ENCODE data around the gene GNG2. TPM values are rescaled to one million over a fixed set of nuclear protein-coding genes. Genes with fewer than 3 reads are reported as not detected.

GNG2 gene
- total and polyA plus RNA-seq, 2 experiments from 2014 or later = 3.3 to 4.5 TPM

- Histone ChIP-seq H3K4me3 (no peak overlapping the region), H3K27me3 (no peaks in the 10 kb centered on the region)
Measured at GRCh38 chr14:51877810-51878209, 17.4 kb downstream of the GNG2 start.

GRCh38 chr14:51879170-51879569, 18.8 kb downstream of the GNG2 start:
- Histone ChIP-seq H3K9me3 (ENCODE audit: low read depth) (no peaks in the 10 kb centered on the region), H3K4me1 (ENCODE audit: low read depth) (no peaks in the 10 kb centered on the region), H3K27me3 (no peaks in the 10 kb centered on the region), H3K36me3 (no peaks in the 10 kb centered on the region), H3K27ac (no peak overlapping the region), H3K4me3 (no peak overlapping the region)
- no peak for DNase-seq (ENCODE audit: low read depth in 1 of 2, low spot score in 1 of 2)
- no peak for TF ChIP-seq CTCF (IDR thresholded peaks at IDR 0.05; ENCODE audit: low read depth, low read length)

More at GRCh38 chr14:51877810-51878209, 17.4 kb downstream of the GNG2 start:
- H3K27ac ChIP-seq = no peak overlapping the region
- no peak for TF ChIP-seq CTCF (IDR thresholded peaks at IDR 0.05; ENCODE audit: low read depth, low read length)
- no peaks in the 10 kb centered on the region for H3K9me3 ChIP-seq (ENCODE audit: low read depth)
- DNase-seq (ENCODE audit: low read depth in 1 of 2, low spot score in 1 of 2) = no peak
- H3K4me1 ChIP-seq (ENCODE audit: low read depth) = no peaks in the 10 kb centered on the region
- no peaks in the 10 kb centered on the region for H3K36me3 ChIP-seq

- H3K27ac ChIP-seq = no peak overlapping the region
- no peaks in the 10 kb centered on the region for H3K27me3 ChIP-seq
- H3K9me3 ChIP-seq (ENCODE audit: low read depth) = no peaks in the 10 kb centered on the region
- H3K4me1 ChIP-seq (ENCODE audit: low read depth) = no peaks in the 10 kb centered on the region
- DNase-seq (ENCODE audit: low read depth in 1 of 2, low spot score in 1 of 2) = peak in 1 of 2 donors; percentile 77
- H3K4me3 ChIP-seq = no peak overlapping the region
- no peaks in the 10 kb centered on the region for H3K36me3 ChIP-seq
- TF ChIP-seq CTCF (IDR thresholded peaks at IDR 0.05; ENCODE audit: low read depth, low read length) = no peak
Measured at GRCh38 chr14:51880835-51881580, 20.6 kb downstream of the GNG2 start.

- H3K4me3 ChIP-seq = no peak overlapping the region
- no peaks in the 10 kb centered on the region for H3K27me3 ChIP-seq
- peak in 1 of 2 donors; percentile 24 for DNase-seq (ENCODE audit: low read depth in 1 of 2, low spot score in 1 of 2)
- H3K36me3 ChIP-seq = no peaks in the 10 kb centered on the region
- no peaks in the 10 kb centered on the region for H3K9me3 ChIP-seq (ENCODE audit: low read depth)
- no peak for TF ChIP-seq CTCF (IDR thresholded peaks at IDR 0.05; ENCODE audit: low read depth, low read length)
- H3K4me1 ChIP-seq (ENCODE audit: low read depth) = no peaks in the 10 kb centered on the region
- no peak overlapping the region for H3K27ac ChIP-seq
Measured at GRCh38 chr14:51881636-51882035, 21.2 kb downstream of the GNG2 start.

GRCh38 chr14:51883232-51883631, 22.8 kb downstream of the GNG2 start:
- Histone ChIP-seq H3K27me3 (no peaks in the 10 kb centered on the region), H3K36me3 (no peaks in the 10 kb centered on the region), H3K4me1 (ENCODE audit: low read depth) (no peaks in the 10 kb centered on the region), H3K27ac (no peak overlapping the region), H3K9me3 (ENCODE audit: low read depth) (no peaks in the 10 kb centered on the region), H3K4me3 (no peak overlapping the region)
- no peak for DNase-seq (ENCODE audit: low read depth in 1 of 2, low spot score in 1 of 2)
- no peak for TF ChIP-seq CTCF (IDR thresholded peaks at IDR 0.05; ENCODE audit: low read depth, low read length)
